Measurements from ENCODE around the gene MALRD1.

- TF ChIP-seq POLR2A (IDR thresholded peaks at IDR 0.05), result no peak
- no peak for TF ChIP-seq CTCF (IDR thresholded peaks at IDR 0.05 in 8 of 11, conservative IDR thresholded peaks at IDR 0.05 in 3 of 11)
- TF ChIP-seq POLR2AphosphoS5 (IDR thresholded peaks at IDR 0.05), result no peak
Observed at GRCh38 chr10:19252531-19252930, 203.9 kb downstream of the MALRD1 start.
